ENCODE data around the gene SLC7A4. TPM values are rescaled to one million over a fixed set of nuclear protein-coding genes. Genes with fewer than 3 reads are reported as not detected.

SLC7A4 gene
- total and polyA plus RNA-seq, 8 donors, result 0.14 to 3.0 (median 0.40) TPM

GRCh38 chr22:21055880-21056319 lies 23.5 kb upstream of the SLC7A4 start:
- H3K27ac ChIP-seq, result no peak overlapping the region
- no peaks in the 10 kb centered on the region for H3K9me3 ChIP-seq
- DNase-seq (no peak), ATAC-seq (no peak)
- no peaks in the 10 kb centered on the region for H3K36me3 ChIP-seq
- no peak for TF ChIP-seq CTCF (IDR thresholded peaks at IDR 0.05)
- peaks cover 0 to 18% of the 10 kb centered on the region in 2 donors for H3K27me3 ChIP-seq
- H3K4me3 ChIP-seq, result no peak overlapping the region
- H3K4me1 ChIP-seq, result no peaks in the 10 kb centered on the region
- intact Hi-C loops (cut with DNase I), result no loop called here

GRCh38 chr22:21055564-21055834 lies 23.1 kb upstream of the SLC7A4 start:
- no peaks in the 10 kb centered on the region for H3K36me3 ChIP-seq
- H3K4me1 ChIP-seq, result no peaks in the 10 kb centered on the region
- DNase-seq (no peak), ATAC-seq (no peak)
- TF ChIP-seq CTCF (IDR thresholded peaks at IDR 0.05), result no peak
- H3K9me3 ChIP-seq, result no peaks in the 10 kb centered on the region
- intact Hi-C loops (cut with DNase I), result no loop called here
- H3K27ac ChIP-seq, result no peak overlapping the region
- peaks cover 0 to 18% of the 10 kb centered on the region in 2 donors for H3K27me3 ChIP-seq
- H3K4me3 ChIP-seq, result no peak overlapping the region

GRCh38 chr22:21054714-21055563 lies 22.6 kb upstream of the SLC7A4 start:
- DNase-seq (no peak), ATAC-seq (no peak)
- Histone ChIP-seq H3K27ac (no peak overlapping the region), H3K4me1 (no peaks in the 10 kb centered on the region), H3K4me3 (no peak overlapping the region), H3K27me3 (peaks cover 0 to 18% of the 10 kb centered on the region in 2 donors), H3K36me3 (no peaks in the 10 kb centered on the region), H3K9me3 (no peaks in the 10 kb centered on the region)
- TF ChIP-seq CTCF (IDR thresholded peaks at IDR 0.05), result no peak
- intact Hi-C loops (cut with DNase I), result no loop called here

- Histone ChIP-seq H3K27me3 (peaks cover 0 to 18% of the 10 kb centered on the region in 2 donors), H3K27ac (no peak overlapping the region), H3K4me1 (no peaks in the 10 kb centered on the region), H3K9me3 (no peaks in the 10 kb centered on the region), H3K36me3 (no peaks in the 10 kb centered on the region), H3K4me3 (no peak overlapping the region)
- intact Hi-C loops (cut with DNase I), result no loop called here
- TF ChIP-seq CTCF (IDR thresholded peaks at IDR 0.05), result no peak
- DNase-seq, result no peak
- no peak for ATAC-seq
These were observed 21.8 kb upstream of the SLC7A4 start for GRCh38 chr22:21054046-21054713.

- Histone ChIP-seq H3K9me3 (no peaks in the 10 kb centered on the region), H3K4me3 (no peak overlapping the region), H3K36me3 (no peaks in the 10 kb centered on the region), H3K4me1 (no peaks in the 10 kb centered on the region), H3K27me3 (peaks cover 0 to 18% of the 10 kb centered on the region in 2 donors), H3K27ac (no peak overlapping the region)
- no peak for TF ChIP-seq CTCF (IDR thresholded peaks at IDR 0.05)
- no peak for ATAC-seq
- intact Hi-C loops (cut with DNase I), result no loop called here
- DNase-seq, result no peak
These were observed 20.5 kb upstream of the SLC7A4 start for GRCh38 chr22:21052715-21053459.
